Measurements from ENCODE around the gene LRCOL1. TPM values are rescaled to one million over a fixed set of nuclear protein-coding genes. Genes with fewer than 3 reads are reported as not detected.

The LRCOL1 gene
- total and polyA plus RNA-seq, 3 experiments from 2014 or later, result not detected

DNA sequence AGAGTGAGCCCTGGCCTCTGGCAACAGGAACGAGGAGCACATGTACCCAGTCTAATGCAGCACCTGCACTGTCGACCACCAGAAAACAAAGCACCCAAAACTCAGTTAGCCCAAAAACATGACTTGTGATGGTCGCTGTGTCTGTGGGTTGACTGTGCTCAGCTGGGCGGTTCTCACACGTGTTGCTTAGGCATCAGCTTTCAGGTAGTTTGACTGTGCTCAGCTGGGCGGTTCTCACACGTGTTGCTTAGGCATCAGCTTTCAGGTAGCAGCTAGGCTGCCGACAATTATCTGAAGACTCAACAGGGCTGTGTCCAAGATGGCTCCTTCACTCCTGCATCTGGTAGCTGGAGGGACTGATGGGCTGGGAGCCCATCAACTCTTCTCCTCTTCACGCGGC lies 1.2 kb upstream of the LRCOL1 start:
- ChIA-PET POLR2A (no interaction called here), CTCF (interaction anchor here (1.0 to 2.2 kb wide), 3 partner anchors 197 to 392 kb away, joined by 3 to 10 read pairs (median 5); no protein-coding TSS in a partner anchor)

DNA sequence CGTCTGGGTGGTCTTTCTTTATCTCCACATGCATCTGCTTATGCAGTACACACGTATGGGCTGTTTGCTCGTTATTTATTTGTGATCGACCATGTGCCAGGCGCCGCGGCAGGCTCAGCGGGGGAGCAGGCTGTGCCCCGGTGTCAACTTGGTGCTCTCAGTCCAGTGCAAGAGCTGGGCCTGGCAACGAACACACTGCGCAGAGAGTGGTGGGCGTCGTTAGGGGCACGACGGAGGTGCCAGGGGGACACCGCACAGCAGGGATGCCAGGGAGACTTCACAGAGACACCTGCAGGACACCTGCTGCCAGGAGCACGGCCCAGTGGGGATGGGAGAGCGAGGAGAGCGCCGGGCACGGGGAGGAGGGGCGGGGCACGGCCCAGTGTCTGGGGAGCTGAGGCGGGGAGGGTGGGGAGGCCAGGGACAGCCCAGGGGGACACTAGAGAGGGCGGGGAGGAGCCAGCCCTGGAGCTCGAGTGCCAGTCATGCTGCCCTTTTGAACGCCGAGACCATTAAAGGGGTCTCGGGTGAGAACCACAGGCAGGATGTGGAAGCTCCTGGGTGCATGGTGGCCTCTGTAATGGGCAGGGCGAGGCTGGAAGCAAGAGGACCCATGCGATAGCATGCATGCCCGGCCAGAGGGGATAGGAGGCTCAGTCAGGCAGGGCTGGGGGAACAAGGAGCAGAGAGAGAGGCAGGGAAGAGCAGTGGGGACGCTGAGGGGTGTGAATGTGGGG lies 652 bp upstream of the LRCOL1 start:
- peaks cover 6 to 12% (median 8%) of the 10 kb centered on the region in 3 donors for H3K4me1 Mint-ChIP-seq
- no peak overlapping the region for H3K27ac Mint-ChIP-seq
- Histone ChIP-seq H3K4me3 (ENCODE audit: low read length) (no peak overlapping the region), H3K27ac (ENCODE audit: low read depth, low read length) (no peak overlapping the region), H3K27me3 (ENCODE audit: insufficient read depth, low read length, poor library complexity, severe bottlenecking) (peaks cover 26% of the 10 kb centered on the region), H3K9me3 (ENCODE audit: low read length) (no peaks in the 10 kb centered on the region), H3K4me1 (ENCODE audit: insufficient read depth, low read length) (no peaks in the 10 kb centered on the region), H3K36me3 (ENCODE audit: insufficient read depth, low read length) (no peaks in the 10 kb centered on the region)
- peaks cover 30 to 57% of the 10 kb centered on the region in 2 donors for H3K27me3 Mint-ChIP-seq
- H3K36me3 Mint-ChIP-seq, result no peaks in the 10 kb centered on the region
- DNase-seq, result no peak
- POLR2A ChIA-PET, result interaction anchor here (0.6 kb wide), 1 partner anchor 305 kb away, joined by 3 read pairs; no protein-coding TSS in a partner anchor
- H3K4me3 Mint-ChIP-seq, result peak overlapping the region in 4 of 7 donors; percentile 61 to 75 (median 68)
- CTCF ChIA-PET, result interaction anchor here (0.8 to 2.2 kb wide), 3 partner anchors 10 to 392 kb away, joined by 3 to 5 read pairs (median 3); no protein-coding TSS in a partner anchor
- H3K9me3 Mint-ChIP-seq, result peaks cover 0 to 5% (median 3%) of the 10 kb centered on the region in 5 donors

More for the DNA sequence above, 1.2 kb upstream of the LRCOL1 start:
- Mint-ChIP-seq H3K4me3 (no peak overlapping the region), H3K27me3 (peaks cover 30 to 52% of the 10 kb centered on the region in 2 donors), H3K36me3 (no peaks in the 10 kb centered on the region), H3K27ac (no peak overlapping the region), H3K9me3 (peaks cover 0 to 8% (median 5%) of the 10 kb centered on the region in 5 donors), H3K4me1 (peaks cover 6 to 12% (median 8%) of the 10 kb centered on the region in 3 donors)
- Histone ChIP-seq H3K27me3 (ENCODE audit: insufficient read depth, low read length, poor library complexity, severe bottlenecking) (peaks cover 28% of the 10 kb centered on the region), H3K36me3 (ENCODE audit: insufficient read depth, low read length) (no peaks in the 10 kb centered on the region), H3K4me1 (ENCODE audit: insufficient read depth, low read length) (no peaks in the 10 kb centered on the region), H3K9me3 (ENCODE audit: low read length) (no peaks in the 10 kb centered on the region), H3K27ac (ENCODE audit: low read depth, low read length) (no peak overlapping the region), H3K4me3 (ENCODE audit: low read length) (no peak overlapping the region)
- no peak for DNase-seq

DNA sequence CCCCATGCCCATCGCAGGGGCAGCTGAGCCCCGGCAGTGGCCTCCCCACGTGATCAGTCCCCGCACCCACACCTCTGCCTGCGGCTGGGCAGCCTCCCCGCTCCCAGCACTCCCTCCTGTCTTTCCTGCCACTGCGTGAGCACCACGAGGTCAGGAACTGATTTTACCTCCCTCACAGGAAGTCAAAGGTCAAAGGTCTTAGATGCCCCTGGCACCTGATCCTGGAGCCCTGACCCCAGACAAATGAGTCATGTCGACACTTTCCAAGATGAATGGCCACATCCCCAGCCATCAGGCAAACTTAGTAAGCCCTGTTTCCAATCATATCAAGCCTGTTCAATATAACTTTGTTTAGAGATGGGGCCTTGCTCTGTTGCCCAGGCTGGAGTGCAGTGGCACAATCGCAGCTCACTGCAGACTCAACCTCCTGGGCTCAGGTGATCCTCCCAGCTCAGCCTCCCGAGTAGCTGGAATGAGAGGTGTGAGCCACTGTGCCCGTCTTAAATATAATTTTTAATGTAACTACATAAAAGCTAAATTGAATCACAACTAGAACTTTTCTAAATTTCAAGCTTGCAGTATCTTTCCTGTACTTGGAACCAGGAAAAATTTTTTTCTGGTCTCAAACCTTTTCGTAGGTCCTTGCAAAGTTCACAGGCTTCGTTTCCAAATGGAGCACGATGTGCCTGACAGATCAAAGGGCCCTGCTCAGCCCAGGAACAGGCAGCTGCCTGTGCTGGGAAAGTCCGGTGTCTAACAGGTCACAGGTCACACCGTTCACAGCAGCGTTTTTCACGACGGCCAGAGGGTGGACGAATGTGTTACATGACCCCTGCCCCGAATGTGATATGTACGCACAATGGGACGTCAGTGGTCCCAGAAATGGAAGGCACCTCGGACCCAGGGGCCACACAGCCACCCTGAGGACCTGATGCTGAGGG lies 1.9 kb downstream of the LRCOL1 start:
- no peaks in the 10 kb centered on the region for H3K36me3 Mint-ChIP-seq
- Histone ChIP-seq H3K36me3 (ENCODE audit: insufficient read depth, low read length) (no peaks in the 10 kb centered on the region), H3K4me1 (ENCODE audit: insufficient read depth, low read length) (no peaks in the 10 kb centered on the region), H3K27ac (ENCODE audit: low read depth, low read length) (no peak overlapping the region), H3K4me3 (ENCODE audit: low read length) (no peak overlapping the region), H3K27me3 (ENCODE audit: insufficient read depth, low read length, poor library complexity, severe bottlenecking) (peaks cover 15% of the 10 kb centered on the region), H3K9me3 (ENCODE audit: low read length) (no peaks in the 10 kb centered on the region)
- ChIA-PET POLR2A (no interaction called here), CTCF (interaction anchor here (0.7 to 1.7 kb wide), 3 partner anchors 9 to 194 kb away, joined by 3 to 5 read pairs (median 4); no protein-coding TSS in a partner anchor)
- H3K27ac Mint-ChIP-seq, result no peak overlapping the region
- H3K4me1 Mint-ChIP-seq, result peaks cover 0 to 6% (median 3%) of the 10 kb centered on the region in 3 donors
- H3K4me3 Mint-ChIP-seq, result no peak overlapping the region
- DNase-seq, result no peak
- peaks cover 0 to 5% (median 0%) of the 10 kb centered on the region in 5 donors for H3K9me3 Mint-ChIP-seq
- H3K27me3 Mint-ChIP-seq, result peaks cover 19 to 55% of the 10 kb centered on the region in 2 donors

DNA sequence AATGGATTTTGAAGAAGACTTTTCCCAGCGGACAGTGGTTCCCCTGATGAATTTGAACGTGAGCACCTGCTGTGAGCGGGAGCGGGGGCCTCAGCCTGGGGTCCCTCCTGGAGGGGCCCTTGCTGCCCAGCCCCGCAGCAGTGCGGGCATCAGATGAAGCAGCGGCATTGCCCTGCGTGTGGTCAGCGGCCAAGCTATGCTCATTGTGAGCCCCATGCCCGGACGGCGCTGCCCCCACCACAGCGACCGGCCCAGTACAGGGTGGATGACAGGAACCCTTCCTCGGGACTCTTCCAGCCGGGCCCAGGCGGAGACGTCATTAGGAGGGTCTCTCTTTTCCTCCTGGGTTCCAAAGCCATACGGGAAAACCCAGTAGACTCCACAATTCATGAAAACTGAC lies 3.5 kb downstream of the LRCOL1 start:
- Histone ChIP-seq H3K9me3 (ENCODE audit: low read length) (no peaks in the 10 kb centered on the region), H3K4me3 (ENCODE audit: low read length) (no peak overlapping the region), H3K36me3 (ENCODE audit: insufficient read depth, low read length) (no peaks in the 10 kb centered on the region), H3K4me1 (ENCODE audit: insufficient read depth, low read length) (no peaks in the 10 kb centered on the region), H3K27ac (ENCODE audit: low read depth, low read length) (no peak overlapping the region), H3K27me3 (ENCODE audit: insufficient read depth, low read length, poor library complexity, severe bottlenecking) (peaks cover 15% of the 10 kb centered on the region)
- ChIA-PET CTCF (no interaction called here), POLR2A (no interaction called here)
- H3K4me1 Mint-ChIP-seq, result peaks cover 0 to 13% (median 6%) of the 10 kb centered on the region in 3 donors
- no peaks in the 10 kb centered on the region for H3K36me3 Mint-ChIP-seq
- H3K9me3 Mint-ChIP-seq, result peaks cover 0 to 5% (median 0%) of the 10 kb centered on the region in 5 donors
- no peak overlapping the region for H3K27ac Mint-ChIP-seq
- DNase-seq, result peak in 1 of 5 donors; percentile 42
- H3K27me3 Mint-ChIP-seq, result peaks cover 24 to 58% of the 10 kb centered on the region in 2 donors
- H3K4me3 Mint-ChIP-seq, result peak overlapping the region in 1 of 7 donors; percentile 12

DNA sequence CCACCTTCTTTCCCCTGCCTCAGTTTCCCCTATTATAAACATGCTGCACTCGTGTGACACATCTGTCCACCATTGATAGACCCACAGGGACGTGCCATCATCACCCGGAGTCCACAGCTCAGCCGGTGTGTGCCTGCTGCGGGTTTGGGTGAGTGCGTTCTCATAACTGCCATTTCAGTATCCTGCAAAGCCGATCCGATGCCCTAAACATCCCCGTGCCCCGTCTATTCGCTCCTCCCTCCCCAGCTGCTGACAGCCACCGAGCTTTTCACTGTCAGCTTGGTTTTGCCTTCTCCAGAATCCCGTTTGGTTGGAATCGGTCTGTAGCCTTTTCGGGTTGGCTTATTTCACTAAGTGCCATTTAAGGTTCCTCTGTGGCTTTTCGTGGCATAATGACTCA lies 3.9 kb downstream of the LRCOL1 start:
- Mint-ChIP-seq H3K4me1 (peaks cover 0 to 13% (median 6%) of the 10 kb centered on the region in 3 donors), H3K36me3 (no peaks in the 10 kb centered on the region), H3K27me3 (peaks cover 25 to 61% of the 10 kb centered on the region in 2 donors), H3K27ac (no peak overlapping the region), H3K9me3 (peaks cover 0 to 5% (median 0%) of the 10 kb centered on the region in 5 donors), H3K4me3 (peak overlapping the region in 1 of 7 donors; percentile 12)
- Histone ChIP-seq H3K4me1 (ENCODE audit: insufficient read depth, low read length) (no peaks in the 10 kb centered on the region), H3K36me3 (ENCODE audit: insufficient read depth, low read length) (no peaks in the 10 kb centered on the region), H3K27ac (ENCODE audit: low read depth, low read length) (no peak overlapping the region), H3K27me3 (ENCODE audit: insufficient read depth, low read length, poor library complexity, severe bottlenecking) (peaks cover 15% of the 10 kb centered on the region), H3K9me3 (ENCODE audit: low read length) (no peaks in the 10 kb centered on the region), H3K4me3 (ENCODE audit: low read length) (no peak overlapping the region)
- no peak for DNase-seq
- POLR2A ChIA-PET, result no interaction called here
- CTCF ChIA-PET, result interaction anchor here (1.5 kb wide), 1 partner anchor 9 kb away, joined by 5 read pairs; no protein-coding TSS in a partner anchor

DNA sequence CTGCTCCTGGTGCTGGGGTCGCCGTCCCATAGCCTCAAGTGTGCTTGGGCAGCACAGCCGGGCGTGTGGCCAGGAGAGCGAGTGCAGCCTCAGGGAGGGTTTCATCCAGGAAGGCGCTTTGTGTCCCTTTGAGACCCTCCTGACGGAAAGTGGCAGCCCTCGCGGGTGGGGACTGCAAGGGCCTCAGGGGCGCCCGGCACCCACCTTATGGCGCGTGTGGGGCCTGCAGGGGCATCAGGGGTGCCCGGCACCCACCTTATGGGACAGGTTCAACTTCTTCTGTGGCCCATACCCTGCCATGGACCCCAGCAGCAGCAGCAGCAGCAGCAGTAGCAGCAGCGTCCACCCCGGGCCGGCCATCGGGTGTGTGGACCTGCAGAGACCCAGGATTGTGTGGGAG lies 4.5 kb downstream of the LRCOL1 start:
- H3K9me3 Mint-ChIP-seq, result peaks cover 0 to 2% (median 0%) of the 10 kb centered on the region in 5 donors
- ChIA-PET POLR2A (no interaction called here), CTCF (interaction anchor here (1.5 kb wide), 1 partner anchor 9 kb away, joined by 5 read pairs; no protein-coding TSS in a partner anchor)
- no peak overlapping the region for H3K4me3 Mint-ChIP-seq
- peaks cover 0 to 16% (median 8%) of the 10 kb centered on the region in 3 donors for H3K4me1 Mint-ChIP-seq
- no peaks in the 10 kb centered on the region for H3K36me3 Mint-ChIP-seq
- H3K27ac ChIP-seq (ENCODE audit: low read depth, low read length), result no peak overlapping the region
- no peaks in the 10 kb centered on the region for H3K36me3 ChIP-seq (ENCODE audit: insufficient read depth, low read length)
- H3K27me3 ChIP-seq (ENCODE audit: insufficient read depth, low read length, poor library complexity, severe bottlenecking), result peaks cover 15% of the 10 kb centered on the region
- DNase-seq, result peak in 1 of 5 donors; percentile 42
- H3K4me1 ChIP-seq (ENCODE audit: insufficient read depth, low read length), result no peaks in the 10 kb centered on the region
- H3K27me3 Mint-ChIP-seq, result peaks cover 27 to 64% of the 10 kb centered on the region in 2 donors
- no peak overlapping the region for H3K4me3 ChIP-seq (ENCODE audit: low read length)
- H3K9me3 ChIP-seq (ENCODE audit: low read length), result no peaks in the 10 kb centered on the region
- no peak overlapping the region for H3K27ac Mint-ChIP-seq

GRCh38 chr12:132604668-132605441 lies 5.5 kb downstream of the LRCOL1 start:
- Mint-ChIP-seq H3K27me3 (peaks cover 25 to 59% of the 10 kb centered on the region in 2 donors), H3K27ac (no peak overlapping the region), H3K36me3 (no peaks in the 10 kb centered on the region), H3K9me3 (peaks cover 0 to 2% (median 0%) of the 10 kb centered on the region in 5 donors), H3K4me1 (peaks cover 2 to 21% (median 7%) of the 10 kb centered on the region in 3 donors), H3K4me3 (no peak overlapping the region)
- Histone ChIP-seq H3K36me3 (ENCODE audit: insufficient read depth, low read length) (no peaks in the 10 kb centered on the region), H3K4me3 (ENCODE audit: low read length) (no peak overlapping the region), H3K27ac (ENCODE audit: low read depth, low read length) (no peak overlapping the region), H3K4me1 (ENCODE audit: insufficient read depth, low read length) (peaks cover 3% of the 10 kb centered on the region), H3K27me3 (ENCODE audit: insufficient read depth, low read length, poor library complexity, severe bottlenecking) (peaks cover 9% of the 10 kb centered on the region), H3K9me3 (ENCODE audit: low read length) (no peaks in the 10 kb centered on the region)
- ChIA-PET POLR2A (no interaction called here), CTCF (interaction anchor here (1.5 kb wide), 1 partner anchor 10 kb away, joined by 5 read pairs; no protein-coding TSS in a partner anchor)
- DNase-seq, result no peak
